Fibroblast of villous mesenchyme (primary cell): ENCODE measurements around the gene SSC4D. TPM values are rescaled to one million over a fixed set of nuclear protein-coding genes. Genes with fewer than 3 reads are reported as not detected.

Experiments used
- DNase-seq: peaks from one replicate; pipeline ENCODE4 v3.0.0-alpha.2; 2010; ENCODE audit warnings: low read depth
- H3K4me3 ChIP-seq: 2 replicates; pipeline ENCODE4 v1.5.1; 2011; ENCODE audit warnings: low read depth, mild to moderate bottlenecking, low read length
- CTCF ChIP-seq: IDR thresholded peaks from 2 replicates; pipeline ENCODE4 v1.5.1; 2012; ENCODE audit warnings: low read depth, mild to moderate bottlenecking, low read length; ENCODE audit not compliant: insufficient read depth
- total RNA-seq: library from RNA; depleted of rRNA; stranded (reverse); fragments of >200 nt; gene quantifications from 2 replicates; pipeline ENCODE4 v1.2.3, GENCODE V29; 2012

The SSC4D gene
- total RNA-seq, 1 donor = 0.43 TPM

- TF ChIP-seq CTCF = no peak
- H3K4me3 ChIP-seq = no peak overlapping the region
- DNase-seq = no peak
Measured at GRCh38 chr7:76386691-76387260, 22.7 kb downstream of the SSC4D start.

- no peak overlapping the region for H3K4me3 ChIP-seq
- DNase-seq = no peak
- no peak for TF ChIP-seq CTCF
Measured at GRCh38 chr7:76383089-76383944, 26.2 kb downstream of the SSC4D start.

GRCh38 chr7:76381814-76382213 lies 27.7 kb downstream of the SSC4D start:
- TF ChIP-seq CTCF = peak; percentile 21
- no peak overlapping the region for H3K4me3 ChIP-seq
- no peak for DNase-seq

GRCh38 chr7:76380623-76380966 lies 28.9 kb downstream of the SSC4D start:
- TF ChIP-seq CTCF = no peak
- DNase-seq = no peak
- peak overlapping the region; percentile 50 for H3K4me3 ChIP-seq

GRCh38 chr7:76377186-76377918 lies 32.1 kb downstream of the SSC4D start:
- no peak for DNase-seq
- no peak for TF ChIP-seq CTCF
- H3K4me3 ChIP-seq = no peak overlapping the region

- no peak overlapping the region for H3K4me3 ChIP-seq
- TF ChIP-seq CTCF = no peak
- no peak for DNase-seq
Measured at GRCh38 chr7:76375251-76375650, 34.2 kb downstream of the SSC4D start.
